Measurements from ENCODE around the gene CEACAM16.
"Not testable (repeated sequence)": the region's sequence is repeated elsewhere in the genome, so short reads cannot be mapped to it uniquely, and the experiment has no call there.

Gene CEACAM16

GRCh38 chr19:44708940-44709339, 10.0 kb downstream of the CEACAM16 start:
- no peak for TF ChIP-seq CTCF (IDR thresholded peaks at IDR 0.05; ENCODE audit: low read depth, low read length, missing control alignments)
- no peak overlapping the region for H3K4me3 ChIP-seq (replicated peaks; ENCODE audit: low read depth, low read length)
- DNase-seq (ENCODE audit: extremely low read depth, low read depth): no peak

GRCh38 chr19:44709434-44710266, 10.7 kb downstream of the CEACAM16 start:
- H3K4me3 ChIP-seq (replicated peaks; ENCODE audit: low read depth, low read length); DNase-seq (ENCODE audit: extremely low read depth, low read depth): not testable (repeated sequence)

DNA sequence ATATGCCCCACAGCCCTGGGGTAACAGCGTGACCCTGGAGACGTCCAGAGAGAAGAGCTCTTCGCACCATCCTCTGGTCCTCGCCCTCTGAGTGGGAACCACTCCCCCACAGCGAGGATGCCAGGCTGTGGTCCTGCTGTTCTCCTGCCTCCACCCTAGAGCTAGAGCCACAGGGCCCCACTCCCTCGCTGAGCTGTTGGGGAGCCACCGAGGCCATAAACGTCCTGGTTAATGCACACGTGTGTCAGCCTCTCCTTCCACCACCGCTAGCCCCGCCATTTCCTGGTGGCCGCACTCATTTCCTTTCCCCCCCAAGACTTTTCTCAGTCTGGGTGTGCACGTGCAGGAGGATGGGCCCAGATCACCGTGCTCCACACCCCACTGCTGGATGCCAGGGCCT, 11.5 kb downstream of the CEACAM16 start:
- H3K4me3 ChIP-seq (replicated peaks; ENCODE audit: low read depth, low read length): no peak overlapping the region
- no peak for TF ChIP-seq CTCF (IDR thresholded peaks at IDR 0.05; ENCODE audit: low read depth, low read length, missing control alignments)
- no peak for DNase-seq (ENCODE audit: extremely low read depth, low read depth)

GRCh38 chr19:44712864-44713515, 14.0 kb downstream of the CEACAM16 start:
- H3K4me3 ChIP-seq (replicated peaks; ENCODE audit: low read depth, low read length): no peak overlapping the region
- TF ChIP-seq CTCF (IDR thresholded peaks at IDR 0.05; ENCODE audit: low read depth, low read length, missing control alignments): no peak

GRCh38 chr19:44714597-44715169, 15.7 kb downstream of the CEACAM16 start:
- no peak for TF ChIP-seq CTCF (IDR thresholded peaks at IDR 0.05; ENCODE audit: low read depth, low read length, missing control alignments)
- no peak overlapping the region for H3K4me3 ChIP-seq (replicated peaks; ENCODE audit: low read depth, low read length)
- no peak for DNase-seq (ENCODE audit: extremely low read depth, low read depth)

More at GRCh38 chr19:44712864-44713515, 14.0 kb downstream of the CEACAM16 start:
- no peak for DNase-seq (ENCODE audit: extremely low read depth, low read depth)

- TF ChIP-seq CTCF (IDR thresholded peaks at IDR 0.05; ENCODE audit: low read depth, low read length, missing control alignments): no peak
Observed at GRCh38 chr19:44717603-44718002, 18.7 kb downstream of the CEACAM16 start.

More at GRCh38 chr19:44717603-44718002, 18.7 kb downstream of the CEACAM16 start:
- no peak for DNase-seq (ENCODE audit: extremely low read depth, low read depth)
- H3K4me3 ChIP-seq (replicated peaks; ENCODE audit: low read depth, low read length): no peak overlapping the region
